Gastroesophageal sphincter (tissue), 3 donors: ENCODE results near the gene RNF152.

ENCODE experiments used
- CTCF ChIP-seq, 4 experiments: fragments of 200-600 bp in 2 of 4; fragments of 450-650 bp in 2 of 4; sonication (generic) in 1 of 4; IDR thresholded peaks; one replicate each; pipeline ENCODE4 v1.5.1; 2017 to 2019; ENCODE audit warnings: antibody characterized with exemption in 4 of 4, mild to moderate bottlenecking in 2 of 4, moderate library complexity in 2 of 4
- POLR2A ChIP-seq, 2 donors: fragments of 450-650 bp; IDR thresholded peaks; one replicate each; pipeline ENCODE4 v1.6.1; 2017; ENCODE audit warnings: antibody characterized with exemption in 2 of 2, mild to moderate bottlenecking in 2 of 2, moderate library complexity in 1 of 2
- POLR2AphosphoS5 ChIP-seq: sonication (generic); formaldehyde crosslinking; IDR thresholded peaks from one replicate; pipeline ENCODE4 v1.6.1; 2017; ENCODE audit warnings: antibody characterized with exemption

GRCh38 chr18:61833387-61833786 lies 59.4 kb downstream of the RNF152 start:
- TF ChIP-seq CTCF (IDR thresholded peaks at IDR 0.05) (no peak), POLR2A (IDR thresholded peaks at IDR 0.05) (no peak), POLR2AphosphoS5 (no peak)
